SK-N-SH (cell line): ENCODE results near the gene SLC26A2. TPM values are rescaled to one million over a fixed set of nuclear protein-coding genes. Genes with fewer than 3 reads are reported as not detected.

Experiments used
- CHD2 ChIP-seq: fragments of 150-350 bp; IDR thresholded peaks from 2 replicates; pipeline ENCODE4 v1.6.1; 2018; ENCODE audit warnings: low read length; ENCODE audit not compliant: partially characterized antibody
- ELF1 ChIP-seq: IDR thresholded peaks from 2 replicates; pipeline ENCODE4 v1.4.0; 2012
- FOXJ3 ChIP-seq: sonication (generic); formaldehyde crosslinking; IDR thresholded peaks from 2 replicates; pipeline ENCODE4 v1.5.1; 2020; ENCODE audit warnings: mild to moderate bottlenecking, missing genetic modification reagents
- GABPA ChIP-seq: IDR thresholded peaks from 2 replicates; pipeline ENCODE4 v1.4.0; 2012; ENCODE audit warnings: low read depth, mild to moderate bottlenecking
- GATA2 ChIP-seq: sonication (generic); formaldehyde crosslinking; IDR thresholded peaks from 2 replicates; pipeline ENCODE4 v1.5.0; 2020; ENCODE audit warnings: mild to moderate bottlenecking, missing genetic modification reagents
- JUND ChIP-seq: IDR thresholded peaks from 2 replicates; pipeline ENCODE4 v1.4.0; 2012
- MXI1 ChIP-seq: IDR thresholded peaks from 2 replicates; pipeline ENCODE4 v1.6.1; 2012; ENCODE audit warnings: mild to moderate bottlenecking, low read depth, low read length, improper control_type of control experiment
- NRF1 ChIP-seq: IDR thresholded peaks from 2 replicates; pipeline ENCODE4 v1.6.1; 2012; ENCODE audit warnings: low read depth, mild to moderate bottlenecking, low read length
- POLR2AphosphoS5 ChIP-seq: IDR thresholded peaks from 2 replicates; pipeline ENCODE4 v1.6.1; 2012; ENCODE audit warnings: low read depth, low read length
- RAD21 ChIP-seq: IDR thresholded peaks from 2 replicates; pipeline ENCODE4 v1.6.1; 2012; ENCODE audit warnings: mild to moderate bottlenecking, low read length
- RFX5 ChIP-seq: IDR thresholded peaks from 2 replicates; pipeline ENCODE4 v1.6.1; 2012; ENCODE audit warnings: mild to moderate bottlenecking, improper control_type of control experiment, low read length
- YY1 ChIP-seq: IDR thresholded peaks from 2 replicates; pipeline ENCODE4 v1.4.0; 2012; ENCODE audit warnings: low read depth, mild to moderate bottlenecking
- polyA plus RNA-seq, 3 experiments: library from polyadenylated mRNA; depleted of rRNA; stranded (reverse); fragments of >200 nt; gene quantifications; 2 replicates each; pipeline ENCODE4 v1.2.3, GENCODE V29; 2012
- small RNA-seq, 7 experiments: library from RNA; depleted of rRNA; stranded (forward); fragments of <200 nt; gene quantifications; one replicate each; pipeline ENCODE3, GENCODE V24; 2012
- TF ChIP-seq, protein P1 (sequence below): IDR thresholded peaks from 2 replicates; pipeline ENCODE4 v1.6.1; 2012; ENCODE audit warnings: mild to moderate bottlenecking, low read depth, low read length, moderate library complexity
- TF ChIP-seq, protein P2 (sequence below): IDR thresholded peaks from 2 replicates; pipeline ENCODE4 v1.4.0; 2012; ENCODE audit warnings: low read depth, borderline replicate concordance
- TF ChIP-seq, protein P3 (sequence below): fragments of 150-350 bp; IDR thresholded peaks from 2 replicates; pipeline ENCODE4 v1.6.1; 2016; ENCODE audit warnings: mild to moderate bottlenecking, low read depth, low read length

SLC26A2 gene
- polyA plus RNA-seq, 1 of the 3 experiments (the other 2 are of a cell fraction) = 1.3 TPM

DNA sequence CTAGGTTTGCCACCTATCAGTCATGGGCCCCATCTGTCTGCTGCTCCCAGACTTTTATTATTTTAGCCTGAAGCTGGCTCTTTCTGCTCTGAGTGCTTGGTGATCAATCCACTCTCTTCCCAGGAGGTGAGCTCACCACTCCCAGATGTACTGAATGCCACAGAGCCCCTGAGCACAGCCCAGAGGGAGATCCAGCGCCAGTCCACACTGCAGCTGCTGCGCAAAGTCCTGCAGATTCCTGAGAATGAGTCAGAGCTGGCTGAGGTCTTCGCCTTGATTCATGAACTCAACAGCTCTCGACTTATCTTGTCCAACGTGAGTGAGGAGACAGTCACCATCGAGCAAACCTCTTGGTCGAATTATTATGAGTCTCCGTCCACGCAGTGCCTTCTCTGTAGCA lies 76.0 kb downstream of the SLC26A2 start (continued):
- TF ChIP-seq, protein P1, sequence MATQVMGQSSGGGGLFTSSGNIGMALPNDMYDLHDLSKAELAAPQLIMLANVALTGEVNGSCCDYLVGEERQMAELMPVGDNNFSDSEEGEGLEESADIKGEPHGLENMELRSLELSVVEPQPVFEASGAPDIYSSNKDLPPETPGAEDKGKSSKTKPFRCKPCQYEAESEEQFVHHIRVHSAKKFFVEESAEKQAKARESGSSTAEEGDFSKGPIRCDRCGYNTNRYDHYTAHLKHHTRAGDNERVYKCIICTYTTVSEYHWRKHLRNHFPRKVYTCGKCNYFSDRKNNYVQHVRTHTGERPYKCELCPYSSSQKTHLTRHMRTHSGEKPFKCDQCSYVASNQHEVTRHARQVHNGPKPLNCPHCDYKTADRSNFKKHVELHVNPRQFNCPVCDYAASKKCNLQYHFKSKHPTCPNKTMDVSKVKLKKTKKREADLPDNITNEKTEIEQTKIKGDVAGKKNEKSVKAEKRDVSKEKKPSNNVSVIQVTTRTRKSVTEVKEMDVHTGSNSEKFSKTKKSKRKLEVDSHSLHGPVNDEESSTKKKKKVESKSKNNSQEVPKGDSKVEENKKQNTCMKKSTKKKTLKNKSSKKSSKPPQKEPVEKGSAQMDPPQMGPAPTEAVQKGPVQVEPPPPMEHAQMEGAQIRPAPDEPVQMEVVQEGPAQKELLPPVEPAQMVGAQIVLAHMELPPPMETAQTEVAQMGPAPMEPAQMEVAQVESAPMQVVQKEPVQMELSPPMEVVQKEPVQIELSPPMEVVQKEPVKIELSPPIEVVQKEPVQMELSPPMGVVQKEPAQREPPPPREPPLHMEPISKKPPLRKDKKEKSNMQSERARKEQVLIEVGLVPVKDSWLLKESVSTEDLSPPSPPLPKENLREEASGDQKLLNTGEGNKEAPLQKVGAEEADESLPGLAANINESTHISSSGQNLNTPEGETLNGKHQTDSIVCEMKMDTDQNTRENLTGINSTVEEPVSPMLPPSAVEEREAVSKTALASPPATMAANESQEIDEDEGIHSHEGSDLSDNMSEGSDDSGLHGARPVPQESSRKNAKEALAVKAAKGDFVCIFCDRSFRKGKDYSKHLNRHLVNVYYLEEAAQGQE = peak; percentile 52; the same call in 1 of the 2 replicates
- no peak for TF ChIP-seq ELF1
- no peak for TF ChIP-seq RFX5
- TF ChIP-seq FOXJ3 (CRISPR knock-in tag) = no peak
- TF ChIP-seq, protein P2, sequence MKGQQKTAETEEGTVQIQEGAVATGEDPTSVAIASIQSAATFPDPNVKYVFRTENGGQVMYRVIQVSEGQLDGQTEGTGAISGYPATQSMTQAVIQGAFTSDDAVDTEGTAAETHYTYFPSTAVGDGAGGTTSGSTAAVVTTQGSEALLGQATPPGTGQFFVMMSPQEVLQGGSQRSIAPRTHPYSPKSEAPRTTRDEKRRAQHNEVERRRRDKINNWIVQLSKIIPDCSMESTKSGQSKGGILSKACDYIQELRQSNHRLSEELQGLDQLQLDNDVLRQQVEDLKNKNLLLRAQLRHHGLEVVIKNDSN = no peak; the same call in 1 of the 2 replicates
- no peak for TF ChIP-seq YY1
- no peak for TF ChIP-seq GABPA
- TF ChIP-seq POLR2AphosphoS5 = peak; percentile 63; the same call in 1 of the 2 replicates
- no peak for TF ChIP-seq CHD2
- no peak for TF ChIP-seq MXI1
- no peak for TF ChIP-seq GATA2 (CRISPR knock-in tag)
- peak; percentile 91 for TF ChIP-seq JUND
- peak; percentile 36; the same call in 1 of the 2 replicates for TF ChIP-seq NRF1
- TF ChIP-seq, protein P3, sequence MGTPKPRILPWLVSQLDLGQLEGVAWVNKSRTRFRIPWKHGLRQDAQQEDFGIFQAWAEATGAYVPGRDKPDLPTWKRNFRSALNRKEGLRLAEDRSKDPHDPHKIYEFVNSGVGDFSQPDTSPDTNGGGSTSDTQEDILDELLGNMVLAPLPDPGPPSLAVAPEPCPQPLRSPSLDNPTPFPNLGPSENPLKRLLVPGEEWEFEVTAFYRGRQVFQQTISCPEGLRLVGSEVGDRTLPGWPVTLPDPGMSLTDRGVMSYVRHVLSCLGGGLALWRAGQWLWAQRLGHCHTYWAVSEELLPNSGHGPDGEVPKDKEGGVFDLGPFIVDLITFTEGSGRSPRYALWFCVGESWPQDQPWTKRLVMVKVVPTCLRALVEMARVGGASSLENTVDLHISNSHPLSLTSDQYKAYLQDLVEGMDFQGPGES = no peak
- TF ChIP-seq RAD21 = no peak

Small RNA genes lying within 50 kb of the gene (small RNA-seq; reads per million reads assigned to genes)
- gene RF00019 = 0 reads per million in 7 experiments

Other genes starting within 250 kb of the SLC26A2 start
- 0.21 and 0.25 TPM in 2 replicates for gene PPARGC1B, start 230.4 kb upstream of the SLC26A2 start, polyA plus RNA-seq (2012; rRNA removed)
- 0.05 and 0.06 TPM in 2 replicates for gene PDE6A, start 16.0 kb upstream of the SLC26A2 start, polyA plus RNA-seq (2012; rRNA removed)
- 4.7 and 4.8 TPM in 2 replicates for gene TIGD6, start 39.9 kb downstream of the SLC26A2 start, polyA plus RNA-seq (2012; rRNA removed)
- 28.8 and 39.9 TPM in 2 replicates for gene HMGXB3, start 40.0 kb downstream of the SLC26A2 start, polyA plus RNA-seq (2012; rRNA removed)
- 0.15 and 0.25 TPM in 2 replicates for gene CSF1R, start 125.8 kb downstream of the SLC26A2 start, polyA plus RNA-seq (2012; rRNA removed)
- 25.9 and 32.1 TPM in 2 replicates for gene PDGFRB, start 195.1 kb downstream of the SLC26A2 start, polyA plus RNA-seq (2012; rRNA removed)
- 0.23 and 0.26 TPM in 2 replicates for gene CDX1, start 206.0 kb downstream of the SLC26A2 start, polyA plus RNA-seq (2012; rRNA removed)
- not detected in 2 replicates for gene SLC6A7, start 229.3 kb downstream of the SLC26A2 start, polyA plus RNA-seq (2012; rRNA removed)